Aorta (tissue), 5 donors: ENCODE measurements around the gene TNNI3K. TPM values are rescaled to one million over a fixed set of nuclear protein-coding genes. Genes with fewer than 3 reads are reported as not detected.

Experiments used
- ATAC-seq: fragments of 200-7000 bp; cut with Tn5 transposase; one replicate; pipeline ENCODE4 v1.9.1; 2022; ENCODE audit warnings: moderate library complexity; ENCODE audit not compliant: low FRiP score
- DNase-seq, 2 donors: peaks; one replicate each; pipeline ENCODE4 v3.0.0-alpha.2; 2020
- H3K27ac ChIP-seq, 2 donors: one replicate each; pipeline ENCODE4 v1.5.1; 2013; ENCODE audit warnings: low read length in 2 of 2, mild to moderate bottlenecking in 2 of 2, moderate library complexity in 2 of 2, control low read depth in 1 of 2, inconsistent platforms in 1 of 2, low read depth in 1 of 2
- H3K27me3 ChIP-seq, 2 donors: one replicate each; pipeline ENCODE4 v1.6.1; 2013; ENCODE audit warnings: control low read depth in 1 of 2, low read length in 1 of 2, mild to moderate bottlenecking in 1 of 2, moderate library complexity in 1 of 2; ENCODE audit not compliant: insufficient read depth in 2 of 2, control insufficient read depth in 1 of 2
- H3K36me3 ChIP-seq, 2 donors: one replicate each; pipeline ENCODE4 v1.6.1; 2013; ENCODE audit warnings: control low read depth in 1 of 2, low read length in 1 of 2, mild to moderate bottlenecking in 1 of 2; ENCODE audit not compliant: insufficient read depth in 2 of 2, control insufficient read depth in 1 of 2
- H3K4me1 ChIP-seq, 2 donors: one replicate each; pipeline ENCODE4 v1.6.1; 2013; ENCODE audit warnings: low read length in 2 of 2, control low read depth in 1 of 2, mild to moderate bottlenecking in 1 of 2, moderate library complexity in 1 of 2; ENCODE audit not compliant: insufficient read depth in 2 of 2, control insufficient read depth in 1 of 2
- H3K4me3 ChIP-seq, 2 donors: one replicate each; pipeline ENCODE4 v1.5.1; 2013; ENCODE audit warnings: low read length in 2 of 2, control low read depth in 1 of 2, mild to moderate bottlenecking in 1 of 2
- H3K9me3 ChIP-seq: one replicate; pipeline ENCODE4 v1.6.1; 2013; ENCODE audit warnings: mild to moderate bottlenecking, low read length; ENCODE audit not compliant: control insufficient read depth
- WGBS, 2 donors: extraction: QIAGEN DNeasy Blood & Tissue Kit; methylation state at CpG; one replicate each; pipeline ENCODE4 v1.1.7; 2013; 5-methylcytosine and 5-hydroxymethylcytosine counted together
- intact Hi-C, 2 donors: fragments of 100-400 bp; cut with DNase I; formaldehyde crosslinking; loops; one replicate each; pipeline versions ENCODE4 v1.14.2 to v1.15.0; 2022
- polyA plus RNA-seq, 2 donors: library from polyadenylated mRNA; stranded (reverse); fragments of 200-250 nt; gene quantifications; one replicate each; pipeline ENCODE4 v1.2.3, GENCODE V29; 2013
- total RNA-seq, 2 donors: library from RNA; stranded (reverse); fragmentation: NEBNext Ultra II Directional; extraction: Animal tissue kit (Norgen Biotek cat#: 25700); gene quantifications; one replicate each; pipeline ENCODE4 v1.2.1, GENCODE V29; 2021
- donor health status: healthy with polysubstance abuse.
- donor health status: Bipolar disorder and iron deficiency.
- donor health status: DM: no; HTN: no; CAD: no.
- donor health status: DM: no; HTN: no; CAD: no.
- donor health status: DM: yes; HTN: yes; CAD: no.

Gene TNNI3K
- total and polyA plus RNA-seq, 4 donors = 2.8 to 4.2 TPM; not detected in 2

GRCh38 chr1:74328851-74329250 is 93.7 kb downstream of the TNNI3K start:
- Histone ChIP-seq H3K27ac (no peak overlapping the region), H3K4me1 (peaks cover 0 to 3% of the 10 kb centered on the region in 2 donors), H3K4me3 (no peak overlapping the region), H3K27me3 (no peaks in the 10 kb centered on the region), H3K9me3 (no peaks in the 10 kb centered on the region), H3K36me3 (no peaks in the 10 kb centered on the region)
- ATAC-seq (no peak), DNase-seq (no peak)
- intact Hi-C loops = no loop called here

- no peak for ATAC-seq
- Histone ChIP-seq H3K4me1 (no peaks in the 10 kb centered on the region), H3K9me3 (no peaks in the 10 kb centered on the region), H3K36me3 (no peaks in the 10 kb centered on the region), H3K4me3 (no peak overlapping the region), H3K27me3 (no peaks in the 10 kb centered on the region), H3K27ac (no peak overlapping the region)
- WGBS, 2 donors = 86 to 91% methylated on average over 2 of the region's 2 CpGs
- DNase-seq = no peak
- intact Hi-C loops = no loop called here
Measured at GRCh38 chr1:74333244-74333643, 98.1 kb downstream of the TNNI3K start.

DNA sequence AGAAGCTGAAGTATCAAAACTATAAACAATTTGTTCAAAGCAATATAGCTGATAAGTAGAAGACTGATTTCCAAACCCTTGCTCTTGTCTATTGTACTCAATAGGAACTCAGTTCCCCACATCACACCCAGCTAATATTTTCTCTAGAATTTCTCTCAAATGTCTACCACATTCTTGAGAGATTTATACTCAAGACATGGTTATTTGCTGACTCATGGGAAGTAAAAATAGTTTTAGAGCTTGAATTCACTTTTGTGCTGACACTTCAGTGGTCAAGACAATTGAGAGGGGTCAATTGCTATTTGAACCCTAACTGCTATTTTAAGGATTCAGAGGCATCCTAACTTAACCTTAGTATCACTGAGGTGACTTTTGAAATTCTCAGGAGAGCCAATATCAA is 99.0 kb downstream of the TNNI3K start:
- Histone ChIP-seq H3K36me3 (no peaks in the 10 kb centered on the region), H3K4me1 (no peaks in the 10 kb centered on the region), H3K27ac (no peak overlapping the region), H3K9me3 (no peaks in the 10 kb centered on the region), H3K27me3 (no peaks in the 10 kb centered on the region), H3K4me3 (no peak overlapping the region)
- ATAC-seq (no peak), DNase-seq (no peak)
- intact Hi-C loops = no loop called here

- Histone ChIP-seq H3K4me3 (no peak overlapping the region), H3K27me3 (no peaks in the 10 kb centered on the region), H3K36me3 (peaks cover 0 to 3% of the 10 kb centered on the region in 2 donors), H3K27ac (no peak overlapping the region), H3K9me3 (no peaks in the 10 kb centered on the region), H3K4me1 (no peaks in the 10 kb centered on the region)
- ATAC-seq (no peak), DNase-seq (no peak)
- intact Hi-C loops = no loop called here
- 84 to 88% methylated on average over 2 of the region's 2 CpGs for WGBS, 2 donors
Measured at GRCh38 chr1:74340656-74341055, 105.5 kb downstream of the TNNI3K start.

DNA sequence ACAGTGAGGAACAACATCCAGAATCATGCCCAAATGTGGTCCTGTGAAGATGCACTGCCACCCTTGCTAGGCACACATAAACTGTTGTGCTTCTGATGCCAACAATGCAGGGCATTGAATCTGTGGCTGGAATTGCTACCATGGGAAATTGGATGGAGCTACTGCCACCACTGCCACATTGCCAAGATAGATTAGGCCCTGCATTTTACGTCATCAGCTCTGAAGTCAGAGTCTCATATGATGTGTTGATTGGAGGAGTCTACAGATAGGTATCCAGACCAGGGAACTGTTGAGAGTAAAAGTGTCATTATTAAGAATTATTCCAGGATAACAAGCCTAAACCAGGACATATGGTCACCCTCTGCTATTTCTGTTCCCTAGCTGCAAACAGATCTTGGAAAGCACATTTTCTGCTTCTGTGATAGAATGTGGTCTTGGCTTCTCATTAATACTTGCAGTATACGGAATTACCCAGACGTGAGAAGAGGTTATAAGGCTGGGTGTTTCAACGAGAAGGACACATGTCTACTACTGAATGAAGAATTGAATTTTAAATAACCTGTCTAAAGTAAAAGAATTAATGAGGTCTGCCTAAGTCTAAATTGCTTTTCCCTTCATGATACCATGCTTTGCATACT is 106.6 kb downstream of the TNNI3K start:
- 60 to 72% methylated on average over 4 of the region's 4 CpGs for WGBS, 2 donors
- no peak overlapping the region for H3K4me3 ChIP-seq
- intact Hi-C loops = no loop called here
- no peaks in the 10 kb centered on the region for H3K4me1 ChIP-seq
- no peaks in the 10 kb centered on the region for H3K9me3 ChIP-seq
- H3K36me3 ChIP-seq = peaks cover 0 to 3% of the 10 kb centered on the region in 2 donors
- no peaks in the 10 kb centered on the region for H3K27me3 ChIP-seq
- no peak overlapping the region for H3K27ac ChIP-seq
- no peak for ATAC-seq
- no peak for DNase-seq

DNA sequence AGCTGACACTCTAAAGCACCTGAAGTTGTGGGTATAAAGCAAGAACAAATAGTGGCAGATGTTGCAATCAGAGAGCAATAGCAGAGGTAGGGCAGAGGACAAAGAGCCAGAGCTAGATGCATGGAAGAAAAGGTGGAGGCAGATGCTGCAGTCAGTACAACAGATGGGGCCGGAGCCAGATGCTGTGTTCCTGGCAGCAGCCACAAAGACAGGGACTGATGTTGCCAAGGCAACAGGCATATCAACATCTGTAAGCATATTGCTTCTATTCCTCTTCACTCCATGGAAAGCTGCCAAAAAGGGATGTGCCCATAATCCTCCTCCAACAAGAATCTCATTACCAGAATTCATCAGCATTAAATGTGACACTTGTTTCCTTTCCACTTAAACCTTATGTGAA is 108.0 kb downstream of the TNNI3K start:
- 75 to 100% methylated on average over 1 of the region's 1 CpG for WGBS, 2 donors
- ATAC-seq (no peak), DNase-seq (peak in 1 of 2 donors; percentile 43)
- Histone ChIP-seq H3K4me1 (no peaks in the 10 kb centered on the region), H3K4me3 (no peak overlapping the region), H3K27me3 (no peaks in the 10 kb centered on the region), H3K9me3 (no peaks in the 10 kb centered on the region), H3K27ac (no peak overlapping the region), H3K36me3 (peaks cover 0 to 3% of the 10 kb centered on the region in 2 donors)
- intact Hi-C loops = no loop called here

- ATAC-seq (no peak), DNase-seq (no peak)
- Histone ChIP-seq H3K36me3 (peaks cover 0 to 3% of the 10 kb centered on the region in 2 donors), H3K4me3 (no peak overlapping the region), H3K27ac (no peak overlapping the region), H3K4me1 (no peaks in the 10 kb centered on the region), H3K9me3 (no peaks in the 10 kb centered on the region), H3K27me3 (no peaks in the 10 kb centered on the region)
- intact Hi-C loops = no loop called here
- 50 to 60% methylated on average over 1 of the region's 1 CpG for WGBS, 2 donors
Measured at GRCh38 chr1:74344387-74344786, 109.2 kb downstream of the TNNI3K start.

DNA sequence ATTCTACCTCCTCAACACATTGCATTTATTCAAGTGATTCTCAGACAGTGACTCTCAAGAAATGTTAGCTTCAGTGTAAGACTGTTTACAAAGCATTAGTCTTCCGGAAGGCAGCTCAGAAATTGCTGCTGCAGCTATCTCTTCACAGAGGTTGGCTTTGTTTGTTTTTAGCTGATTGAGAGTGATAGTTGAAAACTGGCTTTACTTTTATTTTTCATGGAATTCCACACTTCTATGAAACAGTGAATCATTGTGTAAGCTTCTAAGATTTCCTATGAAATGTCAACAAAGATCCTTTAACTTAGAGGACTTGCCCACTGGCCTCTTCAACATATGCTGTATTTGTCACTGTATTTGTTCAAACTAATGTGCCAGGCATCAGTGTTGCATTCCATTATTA is 121.3 kb downstream of the TNNI3K start:
- Histone ChIP-seq H3K27me3 (no peaks in the 10 kb centered on the region), H3K36me3 (no peaks in the 10 kb centered on the region), H3K27ac (no peak overlapping the region), H3K4me1 (no peaks in the 10 kb centered on the region), H3K9me3 (no peaks in the 10 kb centered on the region), H3K4me3 (no peak overlapping the region)
- intact Hi-C loops = no loop called here
- ATAC-seq (no peak), DNase-seq (no peak)
- WGBS, 2 donors = 47 to 55% methylated on average over 1 of the region's 1 CpG

DNA sequence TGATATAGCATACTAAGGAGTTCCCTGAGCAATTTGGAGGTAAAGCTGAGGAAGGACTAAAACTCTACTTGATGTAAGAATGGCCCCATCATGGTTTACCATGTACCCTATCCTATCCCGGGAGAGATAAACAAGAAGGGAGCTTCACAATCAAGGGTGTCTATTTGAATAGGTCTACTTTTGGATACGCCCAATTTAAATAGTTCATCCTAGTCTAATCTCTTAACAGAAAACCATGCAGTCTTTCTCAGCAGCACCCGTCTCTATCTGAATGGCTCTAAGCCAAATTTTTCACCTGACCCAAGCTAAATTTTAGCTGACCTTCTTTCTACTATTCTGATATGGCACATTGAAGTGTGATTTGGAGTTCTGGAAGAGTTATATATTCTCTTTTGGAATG is 122.0 kb downstream of the TNNI3K start:
- ATAC-seq (no peak), DNase-seq (no peak)
- WGBS, 2 donors = 71 to 79% methylated on average over 3 of the region's 3 CpGs
- intact Hi-C loops = no loop called here
- no peaks in the 10 kb centered on the region for H3K36me3 ChIP-seq
- H3K4me3 ChIP-seq = no peak overlapping the region
- H3K4me1 ChIP-seq = no peaks in the 10 kb centered on the region
- H3K9me3 ChIP-seq = no peaks in the 10 kb centered on the region
- H3K27me3 ChIP-seq = no peaks in the 10 kb centered on the region
- no peak overlapping the region for H3K27ac ChIP-seq
